OCI-LY3 (cell line): Measurements from ENCODE around the gene CNN2.

ENCODE experiments used
- H2AFZ ChIP-seq: fragments of 200-600, 300-600 bp; shearing (Covaris generic); 2 replicates; pipeline ENCODE4 v1.6.0; 2014; ENCODE audit warnings: antibody characterized with exemption, low read depth, low read length
- H3K27ac ChIP-seq: fragments of 200-600, 300-600 bp; sonication (generic); 2 replicates; pipeline ENCODE4 v1.5.1; 2014; ENCODE audit warnings: mild to moderate bottlenecking, low read length, moderate library complexity, mixed read lengths
- H3K27me3 ChIP-seq: fragments of 200-600, 300-600 bp; sonication (generic); 2 replicates; pipeline ENCODE4 v1.6.1; 2014; ENCODE audit warnings: low read depth, low read length, mixed read lengths
- H3K36me3 ChIP-seq: fragments of 200-600, 300-600 bp; sonication (generic); replicated peaks from 2 replicates; pipeline ENCODE3; 2014; ENCODE audit warnings: low read depth, low read length, mixed read lengths
- H3K4me1 ChIP-seq: fragments of 300-600, 200-600 bp; sonication (generic); 2 replicates; pipeline ENCODE4 v1.6.1; 2014; ENCODE audit warnings: low read length, mixed read lengths
- H3K4me2 ChIP-seq: fragments of 200-600, 300-600 bp; sonication (generic); 2 replicates; pipeline ENCODE4 v1.6.1; 2014; ENCODE audit warnings: low read length, mixed read lengths
- H3K4me3 ChIP-seq: fragments of 300-600, 200-600 bp; sonication (generic); 2 replicates; pipeline ENCODE4 v1.5.1; 2014; ENCODE audit warnings: antibody characterized with exemption, mild to moderate bottlenecking, low read length, moderate library complexity
- H3K79me2 ChIP-seq: fragments of 300-600, 200-600 bp; shearing (Covaris generic); 2 replicates; pipeline ENCODE4 v1.6.1; 2014; ENCODE audit warnings: mild to moderate bottlenecking, low read length, mixed read lengths
- H3K9ac ChIP-seq: fragments of 300-600, 200-600 bp; shearing (Covaris generic); 2 replicates; pipeline ENCODE4 v1.6.0; 2014; ENCODE audit warnings: mild to moderate bottlenecking, low read length, moderate library complexity
- H3K9me3 ChIP-seq: fragments of 200-600, 300-600 bp; shearing (Covaris generic); 2 replicates; pipeline ENCODE4 v1.6.1; 2014; ENCODE audit warnings: low read length, mixed read lengths; ENCODE audit not compliant: insufficient read depth
- H4K20me1 ChIP-seq: fragments of 200-600, 300-600 bp; sonication (generic); 2 replicates; pipeline ENCODE4 v1.6.1; 2016; ENCODE audit warnings: low read length, mixed read lengths; ENCODE audit not compliant: insufficient read depth
- CTCF ChIP-seq: fragments of 200-600, 300-600 bp; sonication (generic); IDR thresholded peaks from 2 replicates; pipeline ENCODE4 v1.5.1; 2014; ENCODE audit warnings: antibody characterized with exemption, low read length, low read depth
- EZH2phosphoT487 ChIP-seq: fragments of 200-600 bp; shearing (Covaris generic); IDR thresholded peaks from 2 replicates; pipeline ENCODE4 v1.6.1; 2018; ENCODE audit warnings: antibody characterized with exemption, mixed run types, low read depth

The CNN2 gene

GRCh38 chr19:1079566-1080111 lies 53.2 kb downstream of the CNN2 start:
- peaks cover 17% of the 10 kb centered on the region for H4K20me1 ChIP-seq
- H3K9ac ChIP-seq, result no peak overlapping the region

GRCh38 chr19:1080360-1081161 lies 54.2 kb downstream of the CNN2 start:
- no peaks in the 10 kb centered on the region for H3K79me2 ChIP-seq
- H3K4me1 ChIP-seq, result peaks cover 23% of the 10 kb centered on the region
- H3K9ac ChIP-seq, result no peak overlapping the region
- H3K9me3 ChIP-seq, result no peaks in the 10 kb centered on the region
- H3K36me3 ChIP-seq, result peaks cover 57% of the 10 kb centered on the region
- TF ChIP-seq CTCF (no peak), EZH2phosphoT487 (no peak)
- no peak overlapping the region for H3K27ac ChIP-seq
- no peaks in the 10 kb centered on the region for H3K27me3 ChIP-seq
- H3K4me3 ChIP-seq, result no peak overlapping the region
- peaks cover 17% of the 10 kb centered on the region for H4K20me1 ChIP-seq
- no peak overlapping the region for H2AFZ ChIP-seq
- no peak overlapping the region for H3K4me2 ChIP-seq

More at GRCh38 chr19:1079566-1080111, 53.2 kb downstream of the CNN2 start:
- H2AFZ ChIP-seq, result no peak overlapping the region
- no peaks in the 10 kb centered on the region for H3K9me3 ChIP-seq
- no peak overlapping the region for H3K4me2 ChIP-seq
- no peak overlapping the region for H3K27ac ChIP-seq
- H3K36me3 ChIP-seq, result peaks cover 57% of the 10 kb centered on the region
- no peak for TF ChIP-seq EZH2phosphoT487
- TF ChIP-seq CTCF, result no peak
- H3K4me1 ChIP-seq, result peaks cover 29% of the 10 kb centered on the region
- H3K79me2 ChIP-seq, result no peaks in the 10 kb centered on the region
- no peaks in the 10 kb centered on the region for H3K27me3 ChIP-seq
- no peak overlapping the region for H3K4me3 ChIP-seq

- no peak overlapping the region for H2AFZ ChIP-seq
- no peak overlapping the region for H3K4me2 ChIP-seq
- H3K9me3 ChIP-seq, result no peaks in the 10 kb centered on the region
- no peak overlapping the region for H3K4me3 ChIP-seq
- peaks cover 17% of the 10 kb centered on the region for H4K20me1 ChIP-seq
- H3K4me1 ChIP-seq, result peaks cover 13% of the 10 kb centered on the region
- H3K27me3 ChIP-seq, result no peaks in the 10 kb centered on the region
- TF ChIP-seq CTCF (no peak), EZH2phosphoT487 (no peak)
- no peaks in the 10 kb centered on the region for H3K79me2 ChIP-seq
- peaks cover 59% of the 10 kb centered on the region for H3K36me3 ChIP-seq
- H3K27ac ChIP-seq, result no peak overlapping the region
- no peak overlapping the region for H3K9ac ChIP-seq
Observed at GRCh38 chr19:1081301-1082164, 55.1 kb downstream of the CNN2 start.
